Cortex of kidney (tissue), 1 donor: ENCODE data around the gene AMT.

Source experiments
- DNase-seq: peaks from one replicate; lab custom pipeline; 2025; lab: John Stamatoyannopoulos, UW

AMT gene

DNA sequence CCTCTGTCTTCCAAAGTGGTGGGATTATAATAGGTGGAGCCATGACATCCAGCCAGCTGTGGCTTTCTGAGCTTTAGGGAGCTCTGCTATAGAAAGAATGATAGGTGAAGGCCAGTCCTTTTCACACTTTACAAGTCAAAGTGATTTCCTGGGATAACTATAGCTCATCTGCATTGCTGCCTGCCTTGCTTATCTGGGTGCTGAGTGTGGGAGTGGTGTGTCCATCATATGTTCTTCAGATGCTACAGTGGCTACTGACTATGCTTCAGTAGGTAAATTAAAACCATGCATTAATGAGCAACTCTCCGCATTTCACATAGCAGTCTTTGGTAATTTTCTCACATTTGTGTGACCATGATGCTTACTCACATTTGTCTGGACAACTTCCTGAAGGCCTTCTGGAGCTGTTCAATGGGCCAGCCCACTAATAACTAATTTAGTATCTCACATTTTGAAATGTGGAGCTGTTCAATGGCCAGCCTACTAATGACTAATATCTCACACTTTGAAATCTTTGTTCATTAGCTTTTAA, 33.9 kb downstream of the AMT start:
- DNase-seq: no peak

- DNase-seq: no peak
Measured at GRCh38 chr3:49387721-49388120, 34.6 kb downstream of the AMT start.

GRCh38 chr3:49386056-49386756, 36.1 kb downstream of the AMT start:
- no peak for DNase-seq

DNA sequence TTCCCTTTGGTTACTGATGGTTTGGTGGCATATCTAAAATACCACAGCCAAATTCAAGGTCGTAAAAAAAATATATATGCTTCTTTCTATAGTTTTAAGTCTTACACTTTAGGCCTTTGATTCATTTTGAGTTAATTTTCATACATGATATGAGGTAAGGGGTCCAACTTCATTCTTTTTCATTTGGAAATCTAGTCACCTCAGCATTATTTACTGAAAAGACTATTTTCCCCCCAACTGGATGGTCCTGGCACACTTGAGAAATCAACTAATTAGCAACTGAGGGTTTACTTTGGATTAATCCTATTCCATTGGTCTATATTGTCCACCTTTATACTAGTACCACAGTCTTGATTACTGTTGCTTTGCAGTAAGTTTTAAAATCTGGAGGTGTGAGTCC, 36.7 kb downstream of the AMT start:
- no peak for DNase-seq

DNA sequence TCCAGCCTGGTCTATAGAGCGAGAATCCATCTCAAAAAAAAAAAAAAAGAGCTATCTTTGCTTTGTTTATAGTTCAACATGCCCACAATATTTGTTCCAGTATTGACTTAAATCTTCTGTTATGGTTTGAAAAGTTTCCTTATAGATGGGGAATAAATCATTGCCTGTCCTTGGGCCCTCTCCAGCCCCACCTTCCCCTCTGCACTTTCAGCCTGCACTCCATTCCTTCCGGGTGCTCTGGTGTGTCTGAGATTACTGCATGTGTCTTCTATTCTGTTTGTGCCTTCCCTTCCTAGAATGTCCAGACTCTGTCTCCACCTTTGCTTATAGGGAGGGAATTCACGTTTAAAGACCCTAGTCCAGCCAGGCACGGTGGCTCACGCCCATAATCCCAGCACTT, 38.9 kb downstream of the AMT start:
- DNase-seq: no peak

DNA sequence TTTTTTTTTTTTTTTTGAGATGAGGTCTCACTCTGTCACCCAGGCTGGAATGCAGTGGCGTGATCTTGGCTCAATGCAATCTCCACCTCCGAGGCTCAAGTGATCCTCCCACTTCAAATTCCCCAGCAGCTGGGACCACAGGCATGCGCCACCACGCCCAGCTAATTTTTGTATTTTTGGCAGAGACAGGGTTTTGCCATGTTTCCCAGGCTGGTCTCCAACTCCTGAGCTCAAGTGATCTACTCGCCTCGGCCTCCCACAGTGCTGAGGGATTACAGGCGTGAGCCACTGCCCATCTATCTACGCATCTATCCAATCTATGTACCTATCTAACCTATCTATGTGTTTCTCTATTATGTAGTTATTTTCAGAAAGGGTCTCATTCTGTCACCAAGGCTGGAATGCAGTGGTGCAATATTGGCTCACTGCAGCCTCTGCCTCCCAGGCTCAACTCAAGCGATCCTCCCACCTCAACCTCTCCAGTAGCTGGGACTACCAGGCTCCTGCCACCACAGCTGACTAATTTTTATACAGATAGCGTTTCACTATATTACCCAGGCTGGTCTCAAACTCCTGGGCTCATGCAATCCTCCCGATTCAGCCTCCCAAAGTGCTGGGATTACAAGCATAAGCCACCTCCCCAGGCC, 43.9 kb downstream of the AMT start:
- DNase-seq: no peak

- DNase-seq: no peak
Measured at GRCh38 chr3:49377483-49377882, 44.8 kb downstream of the AMT start.

DNA sequence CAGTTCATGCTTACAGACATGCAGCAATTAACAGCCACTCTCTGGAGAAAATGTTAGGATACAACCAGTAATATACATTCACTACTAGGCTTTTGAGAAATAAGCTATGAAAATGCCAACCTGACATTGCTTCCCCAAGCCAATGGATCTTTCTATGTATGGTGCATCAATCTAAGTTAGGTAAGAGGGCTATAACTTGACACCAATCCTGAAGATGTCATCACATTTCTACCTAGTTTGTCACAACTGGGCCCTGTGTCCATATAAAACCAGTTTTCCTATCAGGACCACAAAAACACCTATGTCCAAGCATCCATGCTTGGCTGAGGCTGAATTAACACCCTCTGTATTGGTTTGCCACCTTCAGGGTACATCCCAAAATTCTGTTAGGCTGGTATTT, 50.3 kb downstream of the AMT start:
- no peak for DNase-seq

- DNase-seq: no peak
Measured at GRCh38 chr3:49370585-49371290, 51.5 kb downstream of the AMT start.
